Activated T-cell treated with anti-CD3 and anti-CD28 coated beads, Interleukin-2, amount 50 U/mL, for 72 hours (primary cell): ENCODE measurements around the gene RNF32. TPM values are rescaled to one million over a fixed set of nuclear protein-coding genes. Genes with fewer than 3 reads are reported as not detected.

Experiments used
- ATAC-seq, 2 donors: fragments of 150-1000 bp; cut with Tn5 transposase; replicated peaks in 1 of 2; 2 replicates each; pipeline ENCODE4 v1.10.0; 2021; ENCODE audit warnings: moderate library complexity in 2 of 2, mild to moderate bottlenecking in 1 of 2
- DNase-seq, 2 donors: peaks; one replicate each; pipeline ENCODE4 v3.0.0; 2021 to 2022; ENCODE audit warnings: mixed read lengths in 1 of 2
- H3K27ac Mint-ChIP-seq: one replicate; pipeline ENCODE4 v1.8.0; 2022; ENCODE audit warnings: mild to moderate bottlenecking, moderate library complexity, mixed read lengths
- H3K27me3 Mint-ChIP-seq: one replicate; pipeline ENCODE4 v1.8.0; 2022; ENCODE audit warnings: low read depth, mixed read lengths
- H3K36me3 Mint-ChIP-seq, 2 donors: one replicate each; pipeline ENCODE4 v1.8.0; 2022; ENCODE audit warnings: mixed read lengths in 2 of 2, mild to moderate bottlenecking in 1 of 2; ENCODE audit not compliant: insufficient read depth in 2 of 2
- H3K4me1 Mint-ChIP-seq: one replicate; pipeline ENCODE4 v1.8.0; 2022; ENCODE audit warnings: low read depth, mixed read lengths
- H3K4me3 Mint-ChIP-seq, 2 donors: one replicate each; pipeline ENCODE4 v1.8.0; 2022; ENCODE audit warnings: mild to moderate bottlenecking in 2 of 2, mixed read lengths in 2 of 2, moderate library complexity in 2 of 2
- H3K9me3 Mint-ChIP-seq, 2 donors: one replicate each; pipeline ENCODE4 v1.8.0; 2022; ENCODE audit warnings: mixed read lengths in 2 of 2
- total RNA-seq, 2 donors: library from RNA; stranded (reverse); gene quantifications; one replicate each; pipeline ENCODE4 v1.2.3, GENCODE V29; 2022

Gene RNF32
- total RNA-seq, 2 donors from 2014 or later: 3.1 to 4.2 TPM

DNA sequence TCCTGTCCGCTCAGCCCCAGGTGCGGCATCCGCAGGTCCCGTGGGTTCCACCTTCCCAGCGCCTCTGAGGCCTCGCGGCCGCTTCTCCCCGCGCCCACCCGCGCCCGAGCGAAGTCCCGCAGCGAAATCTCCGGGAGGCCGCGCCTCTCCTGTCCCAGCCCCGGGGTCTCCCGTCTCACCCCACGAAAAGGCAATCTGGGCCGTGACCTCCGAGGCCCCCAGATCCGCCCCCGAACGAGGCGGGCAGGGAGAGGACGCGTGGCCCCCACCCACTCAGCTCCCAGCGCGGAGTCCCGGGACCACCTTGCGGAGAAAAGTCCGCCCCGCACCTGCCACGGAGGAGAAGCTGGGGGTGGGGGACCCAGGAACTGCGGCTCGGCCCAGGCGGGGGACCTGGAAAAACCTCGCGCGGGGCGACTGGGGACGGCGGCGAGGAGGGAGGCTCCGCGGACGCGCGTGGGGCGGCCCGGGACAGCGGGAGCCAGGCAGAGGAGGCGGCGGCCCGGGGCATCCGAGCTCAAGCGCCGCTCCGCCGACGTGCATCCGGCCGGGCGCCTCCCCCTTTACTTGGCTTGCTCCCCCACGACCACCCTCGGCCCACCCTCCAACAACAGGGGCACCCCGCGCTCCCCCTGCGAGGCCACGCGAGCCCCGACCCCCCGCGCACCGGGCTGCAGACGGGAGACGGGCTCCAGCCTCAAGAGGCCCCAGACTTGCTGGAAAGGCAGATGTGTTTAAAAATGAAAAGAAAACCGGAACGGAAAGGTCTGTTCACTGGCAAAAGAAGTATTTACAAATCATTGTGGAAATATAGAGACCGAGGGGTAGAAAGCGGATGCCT is 33.0 kb upstream of the RNF32 start:
- H3K27me3 Mint-ChIP-seq: peaks cover 51% of the 10 kb centered on the region
- ATAC-seq: no peak
- H3K4me1 Mint-ChIP-seq: peaks cover 7% of the 10 kb centered on the region
- DNase-seq: no peak
- H3K27ac Mint-ChIP-seq: no peak overlapping the region
- H3K9me3 Mint-ChIP-seq: no peaks in the 10 kb centered on the region
- H3K36me3 Mint-ChIP-seq: no peaks in the 10 kb centered on the region
- H3K4me3 Mint-ChIP-seq: peak overlapping the region; percentile 70 to 76

DNA sequence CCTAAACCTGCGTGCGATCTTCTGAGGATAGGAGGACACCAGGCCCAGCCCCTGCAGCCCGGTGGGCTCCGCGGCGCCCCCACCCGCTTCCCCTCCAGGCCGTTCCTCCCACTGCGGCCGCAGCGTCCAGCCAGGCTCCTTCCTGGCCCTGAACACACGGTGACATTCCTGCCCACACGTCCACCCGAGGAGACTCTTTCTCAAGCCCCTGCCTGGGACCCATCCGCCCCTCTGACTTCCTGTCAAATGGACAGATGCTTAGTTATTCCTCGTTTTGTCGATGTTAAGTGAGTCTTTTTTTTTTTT is 32.4 kb upstream of the RNF32 start:
- no peak overlapping the region for H3K27ac Mint-ChIP-seq
- no peaks in the 10 kb centered on the region for H3K36me3 Mint-ChIP-seq
- H3K9me3 Mint-ChIP-seq: no peaks in the 10 kb centered on the region
- peaks cover 57% of the 10 kb centered on the region for H3K27me3 Mint-ChIP-seq
- peak overlapping the region; percentile 70 to 76 for H3K4me3 Mint-ChIP-seq
- ATAC-seq (no peak), DNase-seq (no peak)
- H3K4me1 Mint-ChIP-seq: peaks cover 13% of the 10 kb centered on the region

DNA sequence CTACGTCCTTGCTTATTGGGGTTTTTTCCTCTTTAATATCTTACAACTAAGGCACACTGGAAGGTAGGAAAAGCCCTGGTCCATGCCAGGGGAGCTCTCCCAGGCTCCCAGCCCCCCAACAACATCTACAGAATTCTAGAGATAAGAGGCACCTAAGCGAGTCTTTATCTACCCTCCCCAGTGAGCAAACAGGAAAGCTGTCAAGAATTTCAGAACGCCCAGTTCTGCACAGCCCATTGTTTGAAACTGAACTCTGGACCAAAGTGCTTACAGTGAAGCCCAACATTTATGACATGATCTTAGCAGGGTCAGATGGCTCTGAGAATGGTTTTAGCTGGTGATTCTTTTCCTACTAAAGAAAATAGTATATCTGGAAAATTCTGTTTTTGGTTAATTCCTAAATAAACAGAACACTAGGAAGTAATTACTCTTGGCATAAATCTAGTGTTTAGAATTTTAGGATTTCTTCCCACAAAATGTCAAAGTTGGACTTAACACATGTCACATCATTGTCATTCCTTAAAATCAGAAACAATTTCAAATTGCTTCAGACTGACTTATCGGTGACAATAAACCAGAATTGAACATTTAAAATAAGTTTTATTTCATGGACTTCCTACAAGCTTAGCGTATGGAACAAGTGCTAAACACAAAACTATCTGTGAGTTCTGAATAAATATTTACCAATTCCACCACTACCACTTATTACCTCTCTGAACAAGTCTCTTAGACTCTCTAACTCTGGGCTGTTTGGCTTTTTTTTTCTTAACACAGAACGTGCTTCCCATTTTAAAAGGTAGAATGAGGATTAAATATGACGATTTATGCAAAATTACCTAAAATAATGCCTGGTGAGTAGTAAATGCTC is 31.3 kb upstream of the RNF32 start:
- DNase-seq (no peak), ATAC-seq (no peak)
- H3K36me3 Mint-ChIP-seq: no peaks in the 10 kb centered on the region
- H3K4me3 Mint-ChIP-seq: peak overlapping the region; percentile 43 to 76
- no peak overlapping the region for H3K27ac Mint-ChIP-seq
- peaks cover 17% of the 10 kb centered on the region for H3K4me1 Mint-ChIP-seq
- no peaks in the 10 kb centered on the region for H3K9me3 Mint-ChIP-seq
- peaks cover 62% of the 10 kb centered on the region for H3K27me3 Mint-ChIP-seq

- H3K27ac Mint-ChIP-seq: no peak overlapping the region
- H3K36me3 Mint-ChIP-seq: no peaks in the 10 kb centered on the region
- H3K27me3 Mint-ChIP-seq: peaks cover 62% of the 10 kb centered on the region
- no peaks in the 10 kb centered on the region for H3K9me3 Mint-ChIP-seq
- H3K4me1 Mint-ChIP-seq: peaks cover 17% of the 10 kb centered on the region
- DNase-seq (no peak), ATAC-seq (no peak)
- H3K4me3 Mint-ChIP-seq: no peak overlapping the region
Observed at GRCh38 chr7:156610130-156610529, 30.4 kb upstream of the RNF32 start.

GRCh38 chr7:156610601-156611000 is 30.0 kb upstream of the RNF32 start:
- Mint-ChIP-seq H3K4me3 (no peak overlapping the region), H3K27me3 (peaks cover 62% of the 10 kb centered on the region), H3K4me1 (peaks cover 19% of the 10 kb centered on the region), H3K27ac (no peak overlapping the region), H3K9me3 (no peaks in the 10 kb centered on the region), H3K36me3 (no peaks in the 10 kb centered on the region)
- DNase-seq: no peak
- ATAC-seq: no peak

GRCh38 chr7:156611014-156612010 is 29.3 kb upstream of the RNF32 start:
- peaks cover 66% of the 10 kb centered on the region for H3K27me3 Mint-ChIP-seq
- H3K9me3 Mint-ChIP-seq: no peaks in the 10 kb centered on the region

DNA sequence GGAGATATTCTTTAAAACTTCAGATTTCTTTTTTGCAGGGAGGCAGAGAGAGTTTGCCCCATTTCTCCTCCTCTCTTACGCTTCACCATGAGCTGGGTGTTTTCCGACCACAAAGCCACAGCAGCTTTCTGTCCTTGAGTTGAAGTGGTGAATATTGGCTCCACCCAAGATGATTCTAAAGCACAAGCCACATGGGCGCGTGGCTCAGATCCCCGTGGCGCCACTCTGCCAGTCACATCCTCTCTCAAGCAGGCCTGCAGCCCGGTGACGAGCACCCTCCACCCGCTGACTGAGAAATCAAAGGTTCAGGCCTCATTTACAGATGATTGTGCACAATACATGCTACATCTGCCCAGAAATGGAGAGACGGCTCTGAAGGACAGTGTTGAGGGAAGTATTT is 27.6 kb upstream of the RNF32 start:
- Mint-ChIP-seq H3K27me3 (peaks cover 78% of the 10 kb centered on the region), H3K9me3 (no peaks in the 10 kb centered on the region), H3K36me3 (no peaks in the 10 kb centered on the region), H3K4me3 (peak overlapping the region; percentile 27 to 28), H3K27ac (peak overlapping the region; percentile 62), H3K4me1 (peaks cover 27% of the 10 kb centered on the region)
- DNase-seq (peak; percentile 78 to 83), ATAC-seq (peak; percentile 98 to 99)

More at GRCh38 chr7:156611014-156612010, 29.3 kb upstream of the RNF32 start:
- Mint-ChIP-seq H3K4me3 (no peak overlapping the region), H3K4me1 (peaks cover 21% of the 10 kb centered on the region), H3K27ac (no peak overlapping the region), H3K36me3 (no peaks in the 10 kb centered on the region)
- no peak for ATAC-seq
- no peak for DNase-seq

DNA sequence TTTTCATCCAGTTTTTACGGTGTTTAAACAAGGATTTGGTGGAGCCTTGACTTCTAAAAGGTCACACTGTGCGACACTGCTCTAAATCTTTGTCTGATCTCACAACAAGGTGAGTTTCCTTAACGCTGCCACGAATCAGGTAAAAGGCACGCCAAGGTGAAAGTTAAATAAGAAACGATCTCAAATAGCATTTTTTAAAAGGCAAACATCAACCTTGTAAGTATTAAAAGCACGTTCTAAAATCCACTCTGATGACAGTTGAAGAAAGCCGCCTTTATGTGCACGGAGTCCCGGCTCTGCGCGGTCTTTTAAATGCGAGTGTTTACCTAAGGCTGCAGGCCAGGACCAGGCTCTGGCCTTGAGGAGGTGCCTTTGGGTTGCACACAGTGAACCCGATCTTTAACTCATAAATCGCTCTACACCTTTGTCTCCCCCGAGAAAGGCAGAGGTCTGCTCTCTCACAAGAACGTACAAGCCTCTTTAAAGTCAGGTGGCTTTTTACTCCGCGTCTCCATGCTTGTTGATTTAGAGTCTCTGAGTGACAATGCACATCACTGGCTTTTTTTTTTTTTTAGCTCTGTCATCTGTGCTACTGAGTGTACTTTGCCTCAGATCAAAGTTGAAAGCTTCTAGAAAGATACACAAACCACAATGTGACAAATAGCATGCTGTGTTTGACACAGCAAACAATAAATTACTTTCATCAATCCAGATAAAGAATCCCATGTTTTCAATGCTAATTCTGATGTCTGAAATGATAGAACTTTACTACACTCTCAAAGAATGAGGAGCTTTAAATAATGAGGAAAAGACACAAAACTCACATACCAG is 25.9 kb upstream of the RNF32 start:
- H3K36me3 Mint-ChIP-seq: no peaks in the 10 kb centered on the region
- DNase-seq (no peak), ATAC-seq (no peak)
- H3K4me1 Mint-ChIP-seq: peaks cover 27% of the 10 kb centered on the region
- no peak overlapping the region for H3K27ac Mint-ChIP-seq
- H3K27me3 Mint-ChIP-seq: peaks cover 71% of the 10 kb centered on the region
- H3K9me3 Mint-ChIP-seq: no peaks in the 10 kb centered on the region
- no peak overlapping the region for H3K4me3 Mint-ChIP-seq

GRCh38 chr7:156616269-156617202 is 24.0 kb upstream of the RNF32 start:
- H3K27me3 Mint-ChIP-seq: peaks cover 70% of the 10 kb centered on the region
- peaks cover 0 to 3% of the 10 kb centered on the region in 2 donors for H3K36me3 Mint-ChIP-seq
- ATAC-seq (peak in 1 of 2 donors; percentile 25), DNase-seq (peak in 1 of 2 donors; percentile 23)
- H3K4me1 Mint-ChIP-seq: peaks cover 27% of the 10 kb centered on the region
- peak overlapping the region; percentile 13 to 60 for H3K4me3 Mint-ChIP-seq
- no peak overlapping the region for H3K27ac Mint-ChIP-seq
- peaks cover 5% of the 10 kb centered on the region in 2 donors for H3K9me3 Mint-ChIP-seq

- peak overlapping the region; percentile 4 to 60 for H3K4me3 Mint-ChIP-seq
- H3K27me3 Mint-ChIP-seq: peaks cover 74% of the 10 kb centered on the region
- peaks cover 2 to 3% of the 10 kb centered on the region in 2 donors for H3K36me3 Mint-ChIP-seq
- peaks cover 23% of the 10 kb centered on the region for H3K4me1 Mint-ChIP-seq
- peaks cover 6 to 7% of the 10 kb centered on the region in 2 donors for H3K9me3 Mint-ChIP-seq
- DNase-seq (no peak), ATAC-seq (no peak)
- no peak overlapping the region for H3K27ac Mint-ChIP-seq
Observed at GRCh38 chr7:156617215-156617614, 23.4 kb upstream of the RNF32 start.

DNA sequence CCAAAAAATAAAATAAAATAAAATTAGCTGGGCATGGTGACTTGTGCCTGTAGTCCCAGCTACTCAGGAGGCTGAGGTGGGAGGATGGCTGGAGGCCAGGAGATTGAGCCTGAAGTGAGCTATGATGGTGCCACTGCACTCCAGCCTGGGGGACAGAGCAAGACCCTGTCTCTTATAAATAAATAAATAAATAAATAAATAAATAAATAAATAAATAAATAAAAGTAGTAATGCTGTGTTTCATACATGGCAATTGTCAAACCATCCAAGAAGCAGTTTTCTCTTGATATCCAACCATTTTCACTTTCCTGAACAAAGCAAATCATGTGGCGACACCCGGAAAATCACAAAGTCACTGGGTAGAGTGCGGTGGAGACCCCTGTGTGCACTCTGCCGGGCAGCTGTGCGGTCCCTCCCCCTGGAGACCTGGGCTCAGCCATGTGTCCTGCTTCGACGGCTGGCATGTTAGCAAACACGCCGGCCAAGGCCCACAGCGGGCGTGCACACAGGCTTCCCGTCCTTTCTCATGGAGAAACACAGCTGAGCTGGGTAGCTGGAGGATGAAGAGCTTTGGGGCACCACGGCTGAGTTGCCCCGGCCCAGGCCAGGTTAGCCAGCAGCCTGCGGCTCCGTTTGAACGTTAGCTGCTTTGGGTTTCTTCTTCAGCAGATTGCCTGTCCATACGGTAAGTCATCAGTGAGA is 22.3 kb upstream of the RNF32 start:
- no peak for ATAC-seq
- Mint-ChIP-seq H3K36me3 (peaks cover 2 to 3% of the 10 kb centered on the region in 2 donors), H3K27ac (no peak overlapping the region), H3K4me3 (no peak overlapping the region), H3K4me1 (peaks cover 13% of the 10 kb centered on the region), H3K27me3 (peaks cover 67% of the 10 kb centered on the region), H3K9me3 (peaks cover 6 to 7% of the 10 kb centered on the region in 2 donors)
- no peak for DNase-seq
